Subcutaneous preadipocyte (primary cell): ENCODE results near the gene ABHD15. TPM values are rescaled to one million over a fixed set of nuclear protein-coding genes. Genes with fewer than 3 reads are reported as not detected.

ENCODE experiments used
- total RNA-seq: library from RNA; depleted of rRNA; stranded (reverse); fragments of >200 nt; gene quantifications from 2 replicates; pipeline ENCODE4 v1.2.3, GENCODE V29; 2012

ABHD15 gene, protein sequence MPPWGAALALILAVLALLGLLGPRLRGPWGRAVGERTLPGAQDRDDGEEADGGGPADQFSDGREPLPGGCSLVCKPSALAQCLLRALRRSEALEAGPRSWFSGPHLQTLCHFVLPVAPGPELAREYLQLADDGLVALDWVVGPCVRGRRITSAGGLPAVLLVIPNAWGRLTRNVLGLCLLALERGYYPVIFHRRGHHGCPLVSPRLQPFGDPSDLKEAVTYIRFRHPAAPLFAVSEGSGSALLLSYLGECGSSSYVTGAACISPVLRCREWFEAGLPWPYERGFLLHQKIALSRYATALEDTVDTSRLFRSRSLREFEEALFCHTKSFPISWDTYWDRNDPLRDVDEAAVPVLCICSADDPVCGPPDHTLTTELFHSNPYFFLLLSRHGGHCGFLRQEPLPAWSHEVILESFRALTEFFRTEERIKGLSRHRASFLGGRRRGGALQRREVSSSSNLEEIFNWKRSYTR
- 8.8 and 11.5 TPM in 2 replicates for total RNA-seq

DNA sequence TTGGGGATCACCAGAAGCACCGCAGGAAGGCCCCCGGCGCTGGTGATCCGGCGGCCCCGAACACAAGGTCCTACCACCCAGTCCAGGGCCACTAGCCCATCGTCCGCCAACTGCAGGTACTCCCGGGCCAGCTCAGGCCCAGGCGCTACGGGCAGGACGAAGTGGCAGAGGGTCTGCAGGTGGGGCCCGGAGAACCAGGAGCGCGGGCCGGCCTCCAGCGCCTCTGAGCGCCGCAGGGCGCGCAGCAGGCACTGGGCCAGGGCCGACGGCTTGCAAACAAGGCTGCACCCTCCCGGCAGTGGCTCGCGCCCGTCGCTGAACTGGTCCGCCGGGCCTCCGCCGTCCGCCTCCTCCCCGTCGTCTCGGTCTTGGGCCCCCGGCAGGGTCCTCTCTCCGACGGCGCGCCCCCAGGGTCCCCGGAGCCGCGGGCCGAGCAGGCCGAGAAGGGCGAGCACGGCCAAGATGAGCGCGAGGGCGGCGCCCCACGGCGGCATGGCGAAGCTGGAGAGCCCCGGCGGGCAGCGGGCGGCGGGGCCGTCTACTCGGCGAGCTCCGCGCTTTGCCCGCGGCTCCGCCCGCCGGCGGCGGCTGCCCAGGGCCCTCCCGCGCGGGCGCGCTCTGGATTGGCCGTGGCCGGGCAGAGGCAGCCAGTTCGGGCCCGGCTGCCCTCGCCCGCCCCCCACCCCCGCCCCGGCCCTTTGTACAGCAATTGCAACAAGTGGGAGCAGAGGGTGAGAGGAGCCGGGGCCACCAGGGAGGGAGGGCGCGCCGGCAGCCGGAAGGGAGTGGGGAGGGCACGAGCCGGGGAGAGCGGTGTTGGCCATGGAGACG is at the start of gene ABHD15:
Gene ABHD15 (minus strand): TSS at position 565 of the 831 bp plus-strand sequence. CDS start 71 bp downstream, at position 494.

DNA sequence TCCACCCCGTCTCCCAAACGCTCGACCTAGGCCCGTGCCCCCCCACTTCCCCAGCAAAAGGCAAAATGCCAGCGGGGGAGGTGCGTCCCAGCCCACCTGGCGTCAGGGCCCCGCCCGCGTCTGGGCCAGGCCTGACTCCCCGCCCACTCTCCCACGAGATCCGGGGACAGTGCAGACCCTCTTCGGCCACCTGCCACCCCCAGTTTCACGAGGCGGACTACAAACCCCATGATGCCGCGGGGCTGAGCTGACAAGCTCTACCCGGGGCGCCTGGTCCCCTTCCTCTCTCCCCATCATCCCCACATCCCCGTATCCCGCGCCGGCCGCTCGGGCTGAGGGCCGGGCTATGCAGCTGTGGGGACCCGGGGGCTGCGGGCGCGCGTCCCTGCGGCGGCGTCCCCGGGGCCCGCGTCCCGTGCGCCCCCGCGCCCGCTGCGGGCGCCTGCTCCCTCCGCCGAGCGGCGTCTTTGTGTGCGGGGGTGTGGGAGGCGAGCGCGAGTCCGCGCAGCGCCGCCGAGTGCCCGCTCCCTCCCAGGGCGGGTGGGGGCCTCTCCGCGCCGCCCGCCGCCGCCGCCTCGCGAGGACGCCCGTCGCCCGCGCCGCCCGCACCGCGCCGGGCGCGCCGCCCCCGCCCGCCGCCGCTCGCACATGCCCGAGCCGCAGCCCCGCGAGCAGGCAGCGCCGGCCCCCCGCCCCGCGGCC is 26.2 kb upstream of the ABHD15 start, which contains the start of gene ANKRD13B:
Gene ANKRD13B (plus strand): TSS at position 283 of the 702 bp plus-strand sequence. CDS start 490 bp downstream, outside the sequence.

DNA sequence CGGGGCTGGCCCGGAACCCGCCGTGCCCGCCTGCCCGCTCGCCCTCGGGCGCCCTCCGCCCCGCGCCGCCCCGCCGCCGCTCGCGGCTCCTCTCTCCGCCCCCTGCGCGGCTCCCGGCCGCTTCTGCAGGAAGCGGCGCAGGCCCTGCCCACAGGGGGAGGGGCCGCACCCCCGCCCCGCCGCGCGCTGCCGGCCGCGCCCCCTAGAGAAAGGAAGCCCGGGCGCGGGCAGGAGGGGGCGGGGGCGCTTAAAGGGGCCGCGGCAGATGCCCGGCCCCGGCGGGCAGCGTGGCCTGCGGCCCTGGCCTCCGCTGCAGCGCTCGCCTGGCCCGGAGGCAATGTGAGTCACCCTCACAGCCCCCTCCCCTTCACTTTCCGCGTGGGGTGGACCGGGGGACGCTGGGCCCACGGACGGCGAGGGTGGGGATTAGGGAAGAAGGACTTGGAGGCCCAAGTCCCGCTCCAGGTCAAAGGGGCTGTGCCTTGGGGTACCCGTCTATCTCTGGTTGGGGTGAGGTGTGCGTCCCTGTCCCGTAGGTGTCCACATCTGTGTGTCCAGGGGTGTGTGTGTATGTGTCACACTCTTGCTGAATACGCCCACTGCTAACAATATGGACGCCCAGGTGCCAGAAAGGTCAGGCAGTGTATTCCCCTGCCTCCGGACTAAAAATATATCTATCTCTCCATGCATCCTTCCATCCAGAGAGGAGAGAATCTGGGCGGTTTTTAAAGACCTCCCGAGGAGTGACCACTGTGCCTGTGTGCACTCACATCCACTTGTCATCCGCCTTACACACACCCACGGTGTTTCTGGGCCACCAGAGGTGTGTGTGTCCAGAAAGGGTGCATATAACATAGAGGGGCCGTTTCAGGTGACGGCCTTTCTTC is 22.9 kb upstream of the ABHD15 start, which contains the start of gene GIT1:
Gene GIT1 (minus strand): TSS at position 125 of the 887 bp plus-strand sequence. CDS start 270 bp downstream, outside the sequence.

DNA sequence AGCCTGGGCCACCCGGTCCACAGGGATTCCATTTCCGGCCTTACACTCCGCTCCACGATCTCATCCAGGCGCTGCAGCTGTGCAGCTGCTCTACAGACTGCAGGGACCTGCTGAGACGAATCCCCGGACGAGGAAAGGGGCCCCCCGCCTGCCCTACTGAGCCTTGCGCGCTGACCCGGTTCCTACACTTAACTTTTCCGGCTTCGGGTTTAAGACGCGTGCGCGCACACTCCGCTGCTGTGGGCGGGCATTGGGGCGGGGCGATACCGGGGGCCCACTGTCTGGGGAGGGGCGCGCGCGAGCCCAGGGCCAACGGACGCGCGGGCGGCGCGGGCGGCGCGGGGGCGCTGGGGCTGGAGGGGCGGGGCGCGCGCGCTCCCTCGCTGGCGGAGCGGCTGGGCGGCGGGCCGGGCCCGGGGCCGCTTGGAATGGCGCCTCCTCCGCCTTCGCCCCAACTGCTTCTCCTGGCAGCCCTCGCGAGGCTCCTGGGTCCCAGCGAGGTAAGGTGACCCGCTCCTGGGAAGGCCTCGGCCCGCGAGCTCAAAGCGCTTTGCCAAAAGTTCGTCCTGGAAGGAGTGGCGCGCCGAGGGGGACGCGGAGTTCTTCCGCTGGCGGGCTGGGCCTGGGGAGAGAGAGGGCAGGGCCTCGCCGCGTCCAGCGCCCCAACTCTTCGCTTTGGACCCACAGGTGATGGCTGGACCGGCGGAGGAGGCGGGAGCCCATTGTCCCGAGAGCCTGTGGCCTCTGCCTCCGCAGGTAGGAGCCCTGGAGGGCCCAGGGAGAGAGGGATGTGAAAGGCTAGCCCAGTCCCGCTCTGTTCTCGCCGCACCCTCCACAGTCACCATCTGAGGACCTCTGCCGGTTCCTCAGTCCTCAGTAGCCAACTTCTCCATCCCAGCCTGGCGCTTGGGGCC is 1.8 kb upstream of the ABHD15 start, which contains the start of gene TP53I13:
Gene TP53I13 (plus strand): TSS at position 371 of the 914 bp plus-strand sequence. CDS start 58 bp downstream, at position 429.

Other genes with a start within 250 kb of the ABHD15 start
- gene TAOK1, start 176.7 kb downstream of the ABHD15 start, total RNA-seq: 37.5 and 53.8 TPM in 2 replicates
- gene TP53I13, start 1.7 kb upstream of the ABHD15 start, total RNA-seq: 33.4 and 35.4 TPM in 2 replicates
- 32.0 and 37.9 TPM in 2 replicates for gene GIT1, start 22.6 kb upstream of the ABHD15 start, total RNA-seq
- 16.2 and 19.4 TPM in 2 replicates for gene ANKRD13B, start 26.1 kb upstream of the ABHD15 start, total RNA-seq
- gene CORO6, start 55.9 kb upstream of the ABHD15 start, total RNA-seq: 3.9 and 4.0 TPM in 2 replicates